ENCODE measurements around the gene DRC1.
"Not testable (repeated sequence)": the region's sequence is repeated elsewhere in the genome, so short reads cannot be mapped to it uniquely, and the experiment has no call there.

Gene DRC1

DNA sequence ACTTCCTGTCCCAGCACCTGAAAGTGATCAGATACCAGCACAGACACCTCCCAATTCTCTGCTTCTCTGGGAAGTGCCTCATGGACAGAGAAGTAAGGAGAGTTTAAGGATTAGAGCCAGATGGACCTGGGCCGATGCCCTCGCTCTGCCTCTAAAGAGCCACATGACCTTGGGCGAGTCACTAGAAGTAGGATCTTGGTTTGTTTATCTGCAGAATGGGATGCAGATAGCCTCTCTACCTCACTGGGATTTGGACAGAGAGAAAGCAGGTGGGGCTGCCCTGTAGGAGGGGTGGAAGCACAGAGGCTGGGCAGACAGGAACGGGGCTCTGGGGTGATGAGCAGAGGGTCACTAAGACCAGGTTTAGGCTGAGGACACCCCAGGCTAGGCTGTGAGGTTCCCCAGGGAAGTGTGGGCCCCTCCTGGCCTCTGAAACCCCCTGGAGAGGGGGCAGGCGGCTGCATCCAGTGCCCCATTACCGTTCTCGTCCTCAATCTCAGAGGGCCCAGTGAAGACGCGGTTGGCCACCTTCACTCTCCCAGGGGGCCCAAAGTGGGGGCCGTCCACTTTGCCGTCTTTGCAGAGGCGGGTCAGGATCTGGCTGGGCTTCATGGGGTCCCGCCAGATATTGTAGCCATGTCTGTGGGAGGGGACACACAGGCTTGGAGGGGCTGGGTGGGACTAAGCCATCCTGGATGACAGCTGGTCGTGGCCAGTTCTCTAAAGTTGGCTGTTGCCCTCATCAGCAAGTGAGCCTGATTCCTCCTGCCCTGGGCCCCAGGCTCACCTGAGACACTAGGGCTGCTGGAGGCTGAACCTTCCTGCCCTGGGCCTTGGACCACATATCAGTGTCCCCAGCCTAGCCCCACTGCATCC is 62.9 kb downstream of the DRC1 start:
- no peak for DNase-seq

DNA sequence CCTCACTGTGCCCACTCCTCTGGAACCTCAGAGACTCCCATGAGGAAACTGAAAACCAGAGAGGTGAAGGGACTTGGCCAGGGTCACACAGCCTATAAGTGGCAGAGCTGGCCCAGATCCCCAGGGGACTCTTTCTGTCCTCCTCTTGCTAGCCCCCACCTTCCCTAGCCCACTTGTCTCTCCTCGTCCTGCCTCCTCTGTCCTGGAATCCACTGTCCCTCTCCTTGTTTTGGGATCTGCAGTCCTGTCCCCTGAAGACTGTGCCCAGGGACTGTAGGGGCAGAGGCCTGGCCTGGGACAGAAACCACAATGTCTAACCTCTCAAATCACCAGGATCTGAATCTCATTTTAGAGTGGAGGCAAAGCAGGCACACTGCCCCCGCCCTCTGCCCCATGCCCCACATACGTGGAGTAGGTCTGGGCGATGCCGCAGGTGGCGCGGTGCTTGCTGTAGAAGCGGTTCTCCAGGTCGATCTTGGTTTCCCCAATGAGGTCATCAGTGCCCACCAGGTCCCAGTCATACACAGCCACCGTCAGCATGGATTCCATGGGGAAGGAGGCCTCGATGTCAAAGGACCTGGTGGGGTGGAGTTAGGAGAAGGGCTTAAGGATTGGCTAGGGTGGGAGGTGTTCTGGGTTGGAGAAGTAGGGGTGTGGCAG is 63.7 kb downstream of the DRC1 start:
- DNase-seq, result no peak

DNA sequence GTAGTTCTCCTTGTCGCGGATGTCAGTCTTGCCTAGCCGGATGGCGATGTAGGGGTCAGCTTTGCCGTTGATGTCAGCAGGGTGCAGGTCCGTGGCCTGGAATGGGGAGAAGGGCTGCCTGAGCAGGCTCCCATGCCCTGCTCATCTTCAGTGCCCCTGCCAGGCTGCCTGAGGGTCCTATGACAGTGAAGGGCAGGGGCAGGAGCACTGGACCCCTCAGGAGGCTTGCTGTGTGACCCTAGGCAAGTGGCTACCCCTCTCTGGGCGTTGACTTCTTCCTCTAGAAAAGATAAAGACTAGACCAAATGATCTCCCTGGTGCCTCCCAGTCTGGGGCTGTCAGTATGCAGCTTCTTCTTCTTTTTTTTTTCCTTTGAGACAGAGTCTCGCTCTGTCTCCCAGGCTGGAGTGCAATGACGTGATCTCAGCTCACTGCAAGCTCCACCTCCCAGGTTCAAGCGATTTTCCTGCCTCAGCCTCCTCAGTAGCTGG is 64.3 kb downstream of the DRC1 start:
- DNase-seq, result no peak

DNA sequence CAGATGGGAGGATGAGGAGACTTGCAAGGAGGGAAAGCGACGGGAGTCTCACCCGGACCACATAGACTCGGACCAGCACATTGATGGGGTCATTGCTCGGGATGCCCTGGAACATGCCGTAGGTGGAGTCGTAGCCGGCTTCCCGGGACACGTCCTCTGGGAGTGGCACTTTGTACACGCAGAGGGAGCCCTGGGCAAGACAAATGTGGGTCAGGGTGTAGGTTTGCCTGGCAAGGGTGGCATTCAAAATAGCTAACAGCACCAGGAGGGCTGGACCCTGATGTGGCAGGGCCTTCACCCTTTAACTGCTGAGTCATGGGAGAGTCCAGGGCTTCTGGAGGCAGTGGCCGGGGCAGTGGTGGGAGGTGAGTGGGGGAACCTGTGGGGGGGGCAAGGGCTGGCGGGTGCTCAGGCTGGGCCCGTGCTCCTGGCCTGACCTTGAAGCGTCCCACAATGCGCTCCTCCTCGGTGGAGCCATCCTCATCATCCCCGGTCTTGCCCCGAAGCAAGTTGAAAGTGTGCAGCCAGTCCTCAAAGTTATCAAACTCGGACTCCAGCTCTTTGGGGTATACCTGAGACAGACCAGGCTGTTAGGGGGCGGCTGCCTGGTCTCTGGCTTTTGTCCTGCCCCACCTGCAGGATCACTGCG is 65.1 kb downstream of the DRC1 start:
- no peak for DNase-seq

DNA sequence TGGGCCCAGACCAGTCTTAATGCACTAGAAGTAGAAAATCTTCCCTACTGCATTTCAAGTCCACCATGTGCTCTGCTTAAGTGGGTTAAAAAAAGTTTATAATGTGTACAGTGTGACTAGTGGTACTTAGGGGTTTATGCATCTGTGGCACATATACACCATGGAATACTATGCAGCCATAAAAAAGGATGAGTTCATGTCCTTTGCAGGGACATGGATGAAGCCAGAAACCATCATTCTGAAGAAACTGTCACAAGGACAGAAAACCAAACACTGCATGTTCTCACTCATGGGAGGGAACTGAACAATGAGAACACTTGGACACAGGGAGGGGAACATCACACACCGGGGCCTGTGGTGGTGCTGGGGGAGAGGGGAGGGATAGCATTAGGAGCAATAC is 66.8 kb downstream of the DRC1 start:
- not testable (repeated sequence) for DNase-seq

DNA sequence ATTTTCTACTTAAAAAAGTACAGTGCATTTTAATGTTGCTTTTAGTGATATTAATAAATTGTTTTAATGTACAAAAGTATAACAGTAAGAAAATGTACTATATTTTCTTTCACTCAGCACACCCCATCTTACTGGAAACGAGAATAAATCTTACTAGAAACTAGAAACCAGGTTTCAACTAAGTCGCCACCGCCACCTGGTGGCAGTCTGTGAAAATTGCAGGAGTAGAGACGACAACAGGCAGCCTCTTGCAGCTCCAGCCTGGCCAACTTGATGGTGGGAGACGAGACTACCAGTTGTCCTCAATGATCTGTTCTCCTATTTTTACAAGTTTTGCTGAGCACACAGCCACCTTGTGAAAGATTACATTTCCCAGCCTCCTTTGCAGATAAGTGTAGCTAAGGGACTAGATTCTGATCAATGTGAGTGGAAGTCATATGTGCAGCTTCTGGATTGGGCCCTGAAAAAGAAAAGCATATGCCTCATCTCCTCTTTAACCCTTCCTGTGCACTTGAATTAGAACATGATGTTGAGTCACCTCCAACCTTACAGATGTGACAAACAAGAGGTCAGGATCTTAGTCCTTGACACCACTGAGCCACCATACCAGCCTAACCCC is 67.5 kb downstream of the DRC1 start:
- no peak for DNase-seq

DNA sequence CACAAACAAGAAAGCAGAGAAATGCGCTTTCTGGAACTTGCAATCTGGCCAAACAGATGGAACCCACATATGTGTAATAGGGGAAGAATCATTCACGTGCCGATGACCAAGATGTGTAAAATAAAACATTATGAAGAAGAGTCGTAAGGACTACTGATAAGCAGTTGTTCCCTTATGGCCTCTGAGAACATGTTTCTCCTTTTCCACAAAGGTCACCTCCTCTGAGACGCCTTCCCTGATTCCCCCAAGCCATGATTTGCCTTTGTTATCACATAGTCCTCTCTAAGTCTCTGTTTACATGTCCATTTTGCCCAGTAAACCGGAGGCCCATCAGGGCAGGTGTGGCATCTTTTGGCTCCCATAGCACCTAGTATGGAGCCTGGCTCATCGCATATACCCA is 68.2 kb downstream of the DRC1 start:
- DNase-seq, result no peak

DNA sequence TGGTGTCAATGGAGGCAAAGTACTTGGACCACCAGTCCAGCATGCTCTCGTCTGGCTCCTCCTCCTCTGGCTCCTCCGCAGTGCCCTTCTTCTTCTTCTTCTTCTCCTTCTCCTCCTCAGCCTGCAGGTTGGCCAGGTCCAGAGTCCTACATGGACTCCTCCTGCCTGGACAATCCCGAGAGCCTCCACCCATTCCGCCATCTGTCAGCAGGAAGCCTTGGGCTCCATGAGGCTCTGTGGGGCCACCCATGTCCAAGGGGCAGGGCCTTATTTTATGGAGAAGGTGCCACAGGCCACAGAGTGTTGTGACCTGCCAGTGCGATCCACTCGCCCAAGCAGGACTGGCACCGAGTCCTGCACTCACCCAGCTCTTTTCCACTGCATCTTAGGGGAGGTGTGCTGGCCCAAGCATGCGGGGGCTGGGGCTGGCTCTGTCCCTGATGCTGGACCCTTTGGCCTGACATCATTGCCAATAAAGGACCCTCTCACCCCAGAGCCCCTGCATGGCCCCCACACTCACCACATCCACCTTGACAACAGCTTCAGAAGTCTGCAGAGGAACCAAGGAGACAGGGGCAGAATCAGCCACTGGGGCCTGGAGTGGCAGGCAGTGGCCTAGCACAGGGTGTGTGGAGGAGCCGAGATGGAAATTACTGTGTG is 69.0 kb downstream of the DRC1 start:
- DNase-seq, result no peak

DNA sequence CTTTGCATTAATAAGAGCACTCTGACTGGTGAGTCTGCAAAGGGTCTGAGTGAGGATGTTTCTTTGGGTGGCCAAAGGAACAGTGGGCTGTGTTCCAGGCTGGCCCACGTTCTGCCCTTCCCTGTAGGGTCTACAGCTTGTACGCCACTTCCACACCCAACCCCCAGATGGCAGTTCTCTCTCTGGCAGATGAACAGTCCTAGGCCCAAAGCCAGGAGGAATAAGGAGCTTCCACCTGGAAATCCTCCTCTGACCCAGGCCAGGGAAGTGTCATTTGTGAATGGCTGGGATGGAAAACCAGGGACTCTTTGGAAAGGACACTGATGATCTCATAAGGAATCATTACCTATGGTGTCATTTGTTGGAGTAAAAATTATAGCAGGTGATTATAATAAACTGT is 69.6 kb downstream of the DRC1 start:
- no peak for DNase-seq

DNA sequence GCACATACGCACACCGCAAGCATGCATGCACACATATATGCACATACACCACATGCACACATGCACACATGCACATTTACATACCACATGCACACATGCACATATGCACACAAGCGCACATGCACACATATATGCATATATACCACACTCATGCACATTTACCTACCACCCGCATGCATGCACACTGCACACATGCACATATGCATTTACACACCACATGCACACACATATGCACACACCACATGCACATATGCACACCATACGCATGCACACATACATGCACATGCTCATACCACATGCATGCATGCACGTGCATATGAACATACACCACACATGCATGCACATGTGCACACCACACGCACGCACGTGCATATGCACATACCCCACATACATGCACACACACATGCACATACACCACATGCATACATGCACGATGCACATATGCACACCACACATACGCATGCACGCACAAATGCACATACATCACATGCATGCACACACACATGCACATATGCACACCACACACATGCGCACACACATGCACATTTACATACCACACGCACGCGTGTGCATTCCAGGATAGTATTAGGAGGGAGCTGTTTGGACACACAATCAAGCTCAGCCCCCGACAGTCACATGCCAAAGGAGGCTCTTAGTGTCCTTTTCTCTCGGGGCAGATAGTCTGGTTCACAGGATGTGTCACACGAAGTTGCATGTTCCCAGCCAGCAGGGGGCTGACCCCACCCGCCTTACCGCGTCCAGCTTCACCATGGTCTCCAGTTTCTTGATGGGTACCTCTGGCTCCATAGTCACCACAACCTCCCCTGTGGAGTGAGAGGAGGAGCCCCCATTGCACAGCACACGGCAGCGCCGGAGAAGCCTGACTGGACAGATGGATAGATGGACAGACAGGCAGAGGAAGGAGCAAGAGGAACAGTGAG is 70.3 kb downstream of the DRC1 start:
- no peak for DNase-seq

DNA sequence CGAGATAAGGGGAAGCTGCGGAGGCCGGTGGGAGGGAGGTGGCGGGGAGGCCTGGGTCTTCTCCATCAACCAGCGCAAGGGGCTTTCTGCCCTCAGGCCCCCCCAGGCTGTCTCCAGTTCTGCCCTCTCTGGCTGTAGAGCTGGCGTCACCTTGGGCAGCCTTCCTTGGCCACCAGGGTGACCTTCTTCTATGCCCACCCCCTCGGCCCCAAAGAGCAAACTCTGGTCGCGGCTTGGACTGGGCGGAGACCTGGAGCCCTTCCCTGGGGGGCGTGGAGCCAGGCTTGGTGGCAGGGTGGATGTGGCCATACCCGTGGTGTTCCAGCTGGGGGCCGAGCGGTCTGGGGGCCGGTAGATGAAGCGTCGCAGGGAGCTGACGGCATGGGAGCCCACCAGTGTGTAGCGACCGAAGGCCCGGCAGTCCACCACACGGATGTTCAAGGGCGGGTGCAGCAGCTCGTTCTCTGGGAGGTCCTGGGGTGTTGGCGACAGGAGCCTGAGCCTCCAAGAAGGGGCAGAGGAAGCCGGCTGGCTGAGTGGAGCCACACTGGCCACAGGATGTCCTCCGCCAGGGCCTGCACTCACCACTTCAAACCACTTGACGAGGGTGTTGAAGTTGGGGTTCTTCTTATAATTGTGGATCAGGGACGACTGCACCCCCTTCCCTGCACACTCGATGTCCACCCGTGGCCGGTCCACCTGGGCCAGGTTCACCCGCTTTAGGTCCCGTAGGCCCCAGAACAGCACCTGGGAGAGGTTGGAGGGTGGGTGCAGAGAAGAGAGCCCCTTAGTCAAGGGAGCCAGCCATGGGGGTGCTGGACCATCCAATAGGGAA is 71.3 kb downstream of the DRC1 start:
- DNase-seq, result no peak

DNA sequence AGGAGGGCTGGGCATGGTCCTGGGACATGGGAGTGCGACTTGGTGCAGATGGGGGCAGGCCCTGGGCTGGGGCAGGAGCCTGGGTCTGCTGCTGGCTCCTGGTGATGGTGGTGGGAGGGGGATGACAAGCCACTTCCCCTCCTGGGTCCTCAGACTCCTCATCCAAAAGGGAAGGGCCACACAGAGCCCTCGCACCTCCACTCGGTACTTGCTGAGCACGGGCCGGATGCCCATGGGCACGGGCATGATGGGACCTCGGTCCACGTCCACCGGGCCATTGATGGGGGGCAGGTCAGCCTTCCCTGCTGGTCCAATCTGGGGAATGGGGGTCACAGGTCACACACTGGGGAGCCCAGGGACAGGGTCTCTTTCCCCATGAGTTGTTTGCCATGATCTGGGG is 72.1 kb downstream of the DRC1 start:
- no peak for DNase-seq

DNA sequence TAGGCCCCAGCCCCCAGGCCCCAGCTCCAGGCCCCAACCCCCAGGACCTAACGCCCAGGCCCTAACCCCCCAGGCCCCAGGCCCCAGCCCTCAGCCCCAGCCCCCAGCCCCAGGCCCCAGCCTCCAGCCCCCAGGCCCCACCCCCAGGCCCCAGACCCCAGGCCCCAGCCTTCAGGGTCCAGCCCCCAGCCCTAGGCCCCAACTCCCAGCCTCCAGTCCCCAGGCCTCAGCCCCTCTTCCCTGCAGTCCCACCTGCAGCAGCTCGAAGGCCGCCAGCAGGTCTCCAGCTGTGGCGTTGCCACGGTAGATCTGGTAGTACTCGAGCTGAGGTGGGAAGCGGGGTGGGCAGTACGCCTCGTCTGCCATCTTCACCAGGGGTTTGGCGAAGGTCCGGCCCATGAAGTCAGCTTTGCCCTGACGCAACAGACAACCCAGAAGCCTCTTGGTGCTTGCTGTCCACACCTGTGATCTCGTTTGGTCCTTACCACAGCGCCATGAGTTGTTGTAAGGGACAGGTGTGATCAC is 72.6 kb downstream of the DRC1 start:
- DNase-seq, result no peak

DNA sequence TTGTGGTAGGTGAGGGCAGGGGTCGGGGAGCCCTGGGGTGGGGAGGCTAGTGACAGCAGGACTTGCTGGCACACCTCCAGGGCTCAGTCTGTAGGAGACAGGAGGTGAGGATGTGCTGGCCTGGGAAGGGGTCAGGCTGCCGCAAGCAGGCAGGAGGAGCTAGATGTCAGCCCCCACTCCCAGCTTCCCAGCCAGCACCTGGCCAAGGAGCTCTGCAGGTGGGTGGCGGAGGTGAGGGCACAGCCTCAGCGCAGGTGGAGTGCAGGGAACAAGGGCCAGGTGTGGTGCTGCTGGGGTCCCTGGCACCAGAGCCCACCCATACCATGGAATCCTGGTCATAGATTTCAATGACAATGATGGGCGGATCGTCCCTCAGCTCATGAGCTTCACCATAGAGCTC is 73.3 kb downstream of the DRC1 start:
- DNase-seq, result no peak

DNA sequence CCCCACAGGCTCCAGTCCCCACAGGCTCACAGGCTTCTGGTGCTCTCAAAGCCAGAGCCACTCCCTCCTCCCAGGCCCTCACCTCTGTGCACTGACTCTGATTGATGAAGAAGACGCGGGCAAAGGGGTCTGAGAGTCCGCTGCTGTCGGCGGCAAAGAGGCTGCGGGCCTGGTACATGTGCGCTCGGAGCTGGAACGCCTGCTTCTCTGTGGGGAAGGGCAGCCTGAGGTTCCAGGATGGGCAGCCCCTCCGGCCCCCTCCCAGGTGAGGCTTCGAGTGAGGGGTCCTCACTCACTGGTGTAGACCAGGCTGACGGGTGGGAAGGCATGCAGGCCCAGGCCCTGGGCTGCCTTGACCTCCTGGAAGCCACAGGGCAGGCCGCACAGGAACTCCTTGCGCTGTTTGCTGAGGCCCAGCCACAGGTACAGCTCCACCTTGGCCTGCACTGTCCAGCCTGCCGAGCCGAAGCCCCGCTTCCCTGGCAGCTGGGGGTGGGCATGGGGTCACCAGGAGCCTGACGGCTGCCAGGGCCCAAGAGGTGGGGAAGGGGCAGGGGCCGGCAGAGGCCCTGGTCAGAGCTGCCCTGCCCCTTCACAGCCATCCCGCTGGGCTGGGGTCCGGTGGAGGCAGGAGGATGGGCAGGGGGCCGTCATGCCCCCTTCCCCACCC is 74.2 kb downstream of the DRC1 start:
- no peak for DNase-seq

DNA sequence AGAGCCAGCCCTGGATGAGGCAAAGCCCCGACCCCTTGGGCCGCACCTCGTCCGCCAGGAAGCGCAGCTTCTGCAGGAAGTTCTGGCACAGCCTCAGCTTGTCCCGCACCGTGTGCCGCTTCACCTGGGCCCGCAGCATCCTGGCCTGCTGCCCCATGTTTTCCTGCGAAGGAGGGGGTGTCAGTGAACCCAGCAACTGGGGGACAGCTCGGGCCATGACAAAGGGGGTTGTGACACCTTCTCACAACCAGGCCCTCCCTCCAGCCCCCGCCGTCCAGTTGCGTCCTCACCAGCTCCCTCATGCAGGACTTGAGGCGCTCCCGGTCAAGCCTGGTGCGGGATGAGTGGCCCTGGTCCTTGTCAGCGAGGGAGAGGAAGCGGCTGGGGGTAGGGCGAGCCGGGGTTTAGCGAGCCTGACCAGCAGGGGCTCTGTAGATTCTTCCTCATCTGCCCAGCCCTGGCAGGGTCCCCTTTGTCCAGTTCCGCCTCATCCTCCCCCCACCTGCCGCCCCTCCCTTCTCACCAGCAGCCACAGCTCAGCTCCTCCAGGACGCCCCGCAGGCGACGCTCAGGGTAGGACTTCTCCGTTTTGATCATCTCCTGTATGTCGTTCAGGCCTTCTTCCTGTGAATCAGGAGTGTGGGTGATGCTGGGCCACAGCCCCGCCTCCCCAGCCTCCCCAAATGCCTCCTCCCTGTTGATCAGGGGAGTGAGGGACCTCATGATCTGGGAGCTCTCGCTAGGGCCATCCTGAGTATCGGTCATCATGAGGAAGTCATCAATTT is 75.6 kb downstream of the DRC1 start:
- DNase-seq, result no peak

DNA sequence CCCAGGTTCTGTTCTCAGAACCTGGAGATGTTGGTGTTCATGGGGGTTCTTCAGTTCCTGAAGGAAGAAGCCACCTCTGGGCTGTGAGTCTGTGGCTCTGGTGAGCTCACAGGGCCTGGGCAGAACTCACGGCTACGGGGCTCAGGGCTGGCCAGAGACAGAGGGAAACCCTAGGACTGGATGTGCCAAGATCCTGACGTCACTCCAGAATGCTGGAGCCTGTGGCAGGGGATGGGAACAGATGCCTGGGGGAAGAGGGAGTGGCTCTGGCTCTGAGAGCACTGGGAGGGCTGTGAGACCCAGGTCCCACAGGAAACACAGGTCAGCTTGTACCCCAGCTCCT is 76.2 kb downstream of the DRC1 start, which contains the start of gene OTOF:
Gene OTOF (minus strand): TSS at position 214 of the 343 bp plus-strand sequence.
- DNase-seq, result no peak

DNA sequence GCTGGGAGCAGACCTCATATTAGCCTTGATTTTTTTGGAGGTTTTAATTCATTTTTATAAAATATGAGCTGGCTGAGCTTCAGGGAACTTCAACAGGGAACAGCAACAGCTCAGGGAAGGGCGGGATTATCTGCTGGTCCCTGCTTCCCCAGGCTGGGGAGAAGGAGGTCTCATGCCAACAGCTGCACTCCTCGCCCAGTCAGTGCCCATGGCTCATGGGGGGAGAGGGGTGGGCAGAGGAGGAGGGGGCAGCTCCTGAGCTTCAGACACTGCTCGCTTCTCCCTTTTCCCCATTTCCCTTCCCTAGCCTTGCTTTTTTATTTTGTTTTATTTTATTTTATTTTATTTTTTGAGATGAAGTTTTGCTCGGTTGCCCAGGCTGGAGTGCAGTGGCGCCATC is 76.6 kb downstream of the DRC1 start:
- DNase-seq, result no peak

Data from T-helper 9 cell (primary cell).